Psoas muscle (tissue), 8 donors: ENCODE results near the gene ARHGEF17. TPM values are rescaled to one million over a fixed set of nuclear protein-coding genes. Genes with fewer than 3 reads are reported as not detected.

ENCODE experiments used
- ATAC-seq, 4 donors: fragments of 200-7000 bp; cut with Tn5 transposase; one replicate each; pipeline ENCODE4 v1.9.1; 2020; ENCODE audit warnings: moderate library complexity in 3 of 4, mild to moderate bottlenecking in 2 of 4
- DNase-seq, 2 donors: peaks; one replicate each; pipeline ENCODE4 v3.0.0-alpha.2; 2020
- H3K27ac ChIP-seq: fragments of 200-600 bp; one replicate; pipeline ENCODE4 v1.8.0; 2022
- H3K27me3 ChIP-seq, 3 donors: fragments of 200-600 bp in 1 of 3; one replicate each; pipeline versions ENCODE4 v1.6.1 to v1.8.0; 2013 to 2022; ENCODE audit warnings: low read length in 2 of 3, mild to moderate bottlenecking in 2 of 3, moderate library complexity in 1 of 3; ENCODE audit not compliant: insufficient read depth in 3 of 3
- H3K36me3 ChIP-seq, 2 donors: fragments of 200-600 bp in 1 of 2; one replicate each; pipeline versions ENCODE4 v1.6.1 to v1.8.0; 2013 to 2022; ENCODE audit warnings: low read depth in 1 of 2, mild to moderate bottlenecking in 1 of 2, moderate library complexity in 1 of 2; ENCODE audit not compliant: insufficient read depth in 1 of 2
- H3K4me1 ChIP-seq: fragments of 200-600 bp; one replicate; pipeline ENCODE4 v1.8.0; 2022
- H3K4me3 ChIP-seq: fragments of 200-600 bp; one replicate; pipeline ENCODE4 v1.8.0; 2022; ENCODE audit warnings: mild to moderate bottlenecking
- H3K9me3 ChIP-seq: fragments of 200-600 bp; one replicate; pipeline ENCODE4 v1.8.0; 2022
- CTCF ChIP-seq: fragments of 200-600 bp; IDR thresholded peaks from one replicate; pipeline ENCODE4 v1.8.0; 2022; ENCODE audit warnings: antibody characterized with exemption
- WGBS, 3 donors: extraction: QIAGEN DNeasy Blood & Tissue Kit; methylation state at CpG; one replicate each; pipeline versions ENCODE4 v1.1.6 to v1.1.7; 2013; 5-methylcytosine and 5-hydroxymethylcytosine counted together
- intact Hi-C, 2 donors: fragments of 100-400 bp; cut with DNase I; formaldehyde crosslinking; loops; one replicate each; pipeline versions ENCODE4 v1.11.0 to v1.14.2; 2022
- polyA plus RNA-seq, 3 donors: library from polyadenylated mRNA; stranded (reverse); fragments of 200-250 nt; gene quantifications; one replicate each; pipeline ENCODE4 v1.2.3, GENCODE V29; 2013
- total RNA-seq, 4 donors: library from RNA; stranded (reverse); fragmentation: NEBNext Ultra II Directional in 2 of 4; extraction: Animal tissue kit (Norgen Biotek cat#: 25700) in 2 of 4; gene quantifications; one replicate each; pipeline versions ENCODE4 v1.2.1 to v1.2.4, GENCODE V29; 2021 to 2023
- donor health status: healthy with polysubstance abuse.
- donor health status: DM: no; HTN: no; CAD: no; lungs with moderate emphysema.
- donor health status: Bipolar disorder and iron deficiency.
- donor health status: healthy.
- donor health status: DM: yes; HTN: yes; CAD: no.
- donor health status: DM: no; HTN: no; CAD: no.
- donor health status: DM: no; HTN: no; CAD: no.
- donor health status: DM: yes; HTN: yes; CAD: no.

Gene ARHGEF17
- total and polyA plus RNA-seq, 7 donors, result 5.7 to 38.4 (median 10.8) TPM

- Histone ChIP-seq H3K9me3 (no peaks in the 10 kb centered on the region), H3K36me3 (peaks cover 0 to 12% of the 10 kb centered on the region in 2 donors), H3K4me3 (no peak overlapping the region), H3K27ac (no peak overlapping the region), H3K4me1 (peaks cover 4% of the 10 kb centered on the region), H3K27me3 (no peaks in the 10 kb centered on the region)
- 74 to 84% (median 75%) methylated on average over 4 of the region's 4 CpGs for WGBS, 3 donors
- DNase-seq (no peak), ATAC-seq (peak; percentile 44 to 85 (median 74))
- no peak for TF ChIP-seq CTCF
- intact Hi-C loops, result loop anchor here in 1 of 2 donors (2.0 kb wide), 1 partner anchor 39 kb away; no protein-coding TSS in a partner anchor
Measured at GRCh38 chr11:73353422-73353821, 45.3 kb downstream of the ARHGEF17 start.

GRCh38 chr11:73355109-73355508 lies 47.0 kb downstream of the ARHGEF17 start:
- 95 to 96% (median 96%) methylated on average over 4 of the region's 4 CpGs for WGBS, 3 donors
- no peak overlapping the region for H3K27ac ChIP-seq
- DNase-seq (no peak), ATAC-seq (no peak)
- no peak for TF ChIP-seq CTCF
- intact Hi-C loops, result no loop called here
- H3K36me3 ChIP-seq, result peaks cover 0 to 18% of the 10 kb centered on the region in 2 donors
- H3K9me3 ChIP-seq, result no peaks in the 10 kb centered on the region
- H3K4me3 ChIP-seq, result no peak overlapping the region
- H3K4me1 ChIP-seq, result peaks cover 11% of the 10 kb centered on the region
- no peaks in the 10 kb centered on the region for H3K27me3 ChIP-seq

- Histone ChIP-seq H3K4me1 (peaks cover 15% of the 10 kb centered on the region), H3K36me3 (peaks cover 0 to 38% of the 10 kb centered on the region in 2 donors), H3K27ac (no peak overlapping the region), H3K9me3 (no peaks in the 10 kb centered on the region), H3K4me3 (no peak overlapping the region), H3K27me3 (no peaks in the 10 kb centered on the region)
- ATAC-seq, result no peak
- DNase-seq, result no peak
- TF ChIP-seq CTCF, result no peak
- WGBS, 3 donors, result 89 to 94% (median 91%) methylated on average over 22 of the region's 22 CpGs
- intact Hi-C loops, result no loop called here
Measured at GRCh38 chr11:73356979-73357860, 49.1 kb downstream of the ARHGEF17 start.

GRCh38 chr11:73358071-73358470 lies 50.0 kb downstream of the ARHGEF17 start:
- 80 to 81% (median 80%) methylated on average over 4 to 5 of the region's 5 CpGs for WGBS, 3 donors
- H3K9me3 ChIP-seq, result no peaks in the 10 kb centered on the region
- H3K27ac ChIP-seq, result no peak overlapping the region
- TF ChIP-seq CTCF, result no peak
- H3K36me3 ChIP-seq, result peaks cover 0 to 40% of the 10 kb centered on the region in 2 donors
- no peak overlapping the region for H3K4me3 ChIP-seq
- no peak for ATAC-seq
- no peaks in the 10 kb centered on the region for H3K27me3 ChIP-seq
- intact Hi-C loops, result no loop called here
- H3K4me1 ChIP-seq, result peaks cover 15% of the 10 kb centered on the region
- DNase-seq, result no peak
